Subcutaneous preadipocyte (primary cell): ENCODE results near the gene PRPS2. TPM values are rescaled to one million over a fixed set of nuclear protein-coding genes. Genes with fewer than 3 reads are reported as not detected.

ENCODE experiments used
- total RNA-seq: library from RNA; depleted of rRNA; stranded (reverse); fragments of >200 nt; gene quantifications from 2 replicates; pipeline ENCODE4 v1.2.3, GENCODE V29; 2012

PRPS2 gene
- 44.5 and 56.3 TPM in 2 replicates for total RNA-seq

DNA sequence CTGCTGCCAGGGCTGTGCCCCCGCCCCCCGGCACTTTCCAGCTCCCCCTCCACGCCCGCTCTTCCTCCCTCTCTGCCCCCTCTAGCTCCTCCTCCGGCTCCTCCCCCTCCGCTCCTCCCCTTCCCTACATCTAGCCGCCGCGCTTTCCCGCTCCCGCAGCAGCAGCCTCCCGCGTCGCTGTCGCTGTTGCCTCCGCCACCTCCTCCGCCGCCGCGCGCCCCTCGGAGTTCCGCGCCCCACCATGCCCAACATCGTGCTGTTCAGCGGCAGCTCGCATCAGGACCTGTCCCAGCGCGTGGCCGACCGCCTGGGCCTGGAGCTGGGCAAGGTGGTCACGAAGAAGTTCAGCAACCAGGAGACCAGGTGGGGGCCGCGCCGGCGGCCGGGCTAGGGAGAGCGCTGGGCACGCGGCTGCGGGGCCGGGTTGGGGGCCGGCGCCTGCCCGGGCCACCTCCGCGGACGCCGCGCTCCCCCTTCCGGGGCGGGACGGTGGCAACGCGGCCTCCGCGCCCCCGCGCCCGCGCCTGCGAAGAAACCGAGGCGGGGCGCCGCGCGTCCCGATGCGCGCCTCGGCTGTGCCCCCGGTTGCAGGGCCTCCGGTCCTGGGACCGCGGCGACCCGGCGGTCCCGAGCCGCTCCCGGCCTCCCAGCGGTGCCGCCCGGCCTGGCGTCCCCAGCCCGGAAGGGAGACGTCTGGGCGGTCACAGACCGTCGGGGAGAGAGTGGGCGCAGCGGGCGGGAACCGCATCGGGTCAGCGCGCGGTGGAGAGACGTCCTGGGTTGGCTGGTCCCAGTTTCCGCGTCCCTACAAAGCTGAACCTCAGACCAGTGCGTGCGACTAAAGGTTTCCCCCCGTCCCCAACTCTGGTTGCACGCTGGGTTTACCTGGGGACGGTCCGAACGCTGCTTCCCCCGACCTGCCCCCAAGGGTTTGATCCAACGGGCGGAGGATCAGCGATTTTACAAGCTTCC is at the start of gene PRPS2:
Gene PRPS2, plus strand, starts transcription at position 156 of the 972 bp plus-strand sequence. Its CDS starts 86 bp downstream, at position 242.

DNA sequence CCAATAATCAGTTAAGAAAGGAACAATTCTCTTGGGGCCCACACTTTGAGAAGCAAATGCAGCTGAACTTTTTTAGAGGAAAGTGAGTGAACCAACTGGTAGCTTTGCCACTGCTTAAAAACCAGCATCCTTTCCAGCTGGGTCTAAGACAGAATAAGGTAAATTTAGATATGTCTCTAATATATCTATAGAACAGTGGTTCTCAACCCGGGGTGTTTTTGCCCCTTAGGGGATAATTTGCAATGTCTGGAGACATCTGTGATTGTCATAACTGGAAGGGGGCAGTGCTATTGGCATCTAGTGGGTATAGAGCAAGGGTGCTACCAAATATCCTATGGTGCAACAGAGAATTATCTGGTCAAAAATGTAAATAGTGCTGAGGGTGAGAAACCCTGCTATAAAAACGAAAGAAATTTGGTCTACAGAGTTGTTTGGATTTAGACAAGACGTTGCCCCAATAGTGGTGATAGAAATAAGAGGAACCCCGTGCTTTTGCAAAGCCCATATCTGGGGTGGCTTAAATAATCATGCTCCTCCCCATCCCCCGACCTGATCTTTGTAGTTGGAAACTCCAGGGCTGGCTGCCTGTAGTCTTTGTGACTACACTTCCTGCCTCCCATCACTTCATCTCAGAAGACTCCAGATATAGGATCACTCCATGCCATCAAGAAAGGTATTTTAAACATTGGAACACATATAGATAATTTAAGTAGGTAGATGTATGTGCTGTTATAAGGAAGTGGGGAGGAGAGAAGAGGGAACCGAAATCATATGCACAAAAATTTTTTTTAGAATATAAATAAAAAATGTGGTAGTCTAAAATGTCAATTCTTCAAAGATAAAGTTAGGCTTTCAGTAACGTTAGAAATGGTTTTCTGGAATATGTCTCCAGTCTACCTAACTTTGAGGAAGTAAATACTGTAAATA is 75.5 kb downstream of the PRPS2 start, which contains the start of gene TLR7:
Gene TLR7, plus strand, starts transcription at position 622 of the 927 bp plus-strand sequence. CDS start 507 bp downstream, outside the sequence.

Other genes starting within 250 kb of the PRPS2 start
- not detected in 2 replicates for gene TLR7, start 75.7 kb downstream of the PRPS2 start, total RNA-seq
- gene TLR8, start 115.2 kb downstream of the PRPS2 start, total RNA-seq, result not detected in 2 replicates
- 2,498 and 3,331 TPM in 2 replicates for gene TMSB4X, start 183.7 kb downstream of the PRPS2 start, total RNA-seq